Activated naive CD8-positive, alpha-beta T cell treated with anti-CD3 and anti-CD28 coated beads for 36 hours (primary cell): ENCODE data around the gene CEP295NL. TPM values are rescaled to one million over a fixed set of nuclear protein-coding genes. Genes with fewer than 3 reads are reported as not detected.
A peak's percentile ranks its signal among the peaks of the same experiment; 100 is the strongest.
"Not testable (repeated sequence)": the region's sequence is repeated elsewhere in the genome, so short reads cannot be mapped to it uniquely, and the experiment has no call there.

Experiments
- DNase-seq: peaks from one replicate; pipeline ENCODE4 v3.0.0; 2021
- H3K27ac Mint-ChIP-seq: one replicate; pipeline ENCODE4 v1.8.0; 2022; ENCODE audit warnings: mild to moderate bottlenecking, moderate library complexity, mixed read lengths
- H3K27me3 Mint-ChIP-seq: one replicate; pipeline ENCODE4 v1.8.0; 2022; ENCODE audit warnings: mild to moderate bottlenecking, mixed read lengths
- H3K36me3 Mint-ChIP-seq: one replicate; pipeline ENCODE4 v1.8.0; 2021; ENCODE audit warnings: mild to moderate bottlenecking, mixed read lengths
- H3K4me1 Mint-ChIP-seq: one replicate; pipeline ENCODE4 v1.8.0; 2021; ENCODE audit warnings: mixed read lengths
- H3K4me3 Mint-ChIP-seq: one replicate; pipeline ENCODE4 v1.8.0; 2022; ENCODE audit warnings: mild to moderate bottlenecking, moderate library complexity, mixed read lengths
- H3K9me3 Mint-ChIP-seq: one replicate; pipeline ENCODE4 v1.8.0; 2022; ENCODE audit warnings: mixed read lengths
- total RNA-seq, 2 experiments: library from RNA; stranded (reverse); gene quantifications; one replicate each; pipeline ENCODE4 v1.2.3, GENCODE V29; 2021

The CEP295NL gene, protein sequence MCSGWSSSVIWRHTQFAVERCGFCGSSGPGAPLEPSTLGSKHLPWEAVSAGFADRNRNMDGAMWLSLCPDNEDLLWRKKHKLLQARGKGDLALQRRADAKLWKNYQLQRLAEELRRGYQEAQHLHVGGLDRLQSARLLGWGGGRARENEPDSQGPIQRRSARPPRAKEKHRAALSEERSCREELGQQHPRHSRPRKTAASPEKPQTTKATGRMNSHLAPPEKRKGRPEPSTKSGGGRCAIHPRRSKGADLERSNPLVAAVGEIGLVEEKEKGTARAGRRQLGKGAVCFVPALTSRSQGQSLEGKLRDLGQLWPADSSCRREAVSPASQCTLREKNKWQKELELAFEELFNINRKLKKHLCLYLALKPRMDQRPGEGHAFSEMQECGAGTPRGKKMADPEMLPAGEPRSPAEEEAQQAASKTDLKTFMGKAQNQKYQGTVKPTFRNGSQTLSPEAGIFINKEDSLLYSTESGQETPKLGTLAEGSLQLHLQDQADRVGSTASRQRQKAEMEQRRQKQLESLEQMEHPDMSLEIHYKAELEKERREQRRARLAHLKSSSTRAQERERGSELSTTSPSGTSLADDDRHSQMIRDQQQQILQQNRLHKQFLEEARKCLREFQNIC
- total RNA-seq = under 1 TPM in 1 of 2 experiments, not detected in 1; 0.19 TPM

DNA sequence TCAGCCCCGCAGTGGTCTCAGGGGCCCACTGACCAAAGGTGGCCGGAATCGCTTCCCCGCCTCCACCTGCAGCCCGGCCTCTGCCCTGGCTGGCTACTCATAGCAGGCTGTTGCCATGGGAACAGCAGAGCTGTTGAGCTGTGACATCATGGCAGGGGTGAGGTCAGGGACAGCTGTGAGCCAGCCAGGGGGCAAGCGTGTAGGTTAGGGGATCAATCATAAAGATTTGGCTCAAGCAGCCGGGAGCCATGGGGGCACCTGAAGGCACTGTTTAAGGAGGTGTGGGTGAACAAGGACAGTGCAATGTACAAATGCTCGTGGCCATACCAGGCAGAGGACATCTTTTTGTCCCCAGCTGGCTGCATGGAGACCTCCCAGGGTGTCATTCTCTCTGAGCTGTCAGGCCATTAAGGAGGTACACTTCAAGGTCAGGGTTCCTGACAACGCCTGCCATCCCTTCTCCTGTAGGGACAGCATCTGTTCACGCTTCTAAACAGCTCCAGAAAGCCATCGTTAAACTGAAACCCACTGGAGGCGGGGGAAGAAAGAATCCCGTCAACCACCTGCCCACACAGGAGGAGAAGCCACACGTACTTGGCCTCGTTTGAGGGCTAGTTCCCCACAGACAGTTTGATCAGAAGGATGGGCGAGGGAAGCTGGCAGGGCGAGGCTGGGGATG, at the start of gene CEP295NL:
Gene CEP295NL, minus strand, starts transcription at position 101 of the 679 bp plus-strand sequence. CDS start 1,373 bp downstream, outside the sequence.
- Mint-ChIP-seq H3K36me3 (no peaks in the 10 kb centered on the region), H3K27ac (peak within 1 kb of the TSS; percentile 34), H3K4me3 (no peak within 1 kb of the TSS), H3K27me3 (no peaks in the 10 kb centered on the region), H3K4me1 (peaks cover 9% of the 10 kb centered on the region), H3K9me3 (no peaks in the 10 kb centered on the region)
- peak; percentile 38 for DNase-seq

DNA sequence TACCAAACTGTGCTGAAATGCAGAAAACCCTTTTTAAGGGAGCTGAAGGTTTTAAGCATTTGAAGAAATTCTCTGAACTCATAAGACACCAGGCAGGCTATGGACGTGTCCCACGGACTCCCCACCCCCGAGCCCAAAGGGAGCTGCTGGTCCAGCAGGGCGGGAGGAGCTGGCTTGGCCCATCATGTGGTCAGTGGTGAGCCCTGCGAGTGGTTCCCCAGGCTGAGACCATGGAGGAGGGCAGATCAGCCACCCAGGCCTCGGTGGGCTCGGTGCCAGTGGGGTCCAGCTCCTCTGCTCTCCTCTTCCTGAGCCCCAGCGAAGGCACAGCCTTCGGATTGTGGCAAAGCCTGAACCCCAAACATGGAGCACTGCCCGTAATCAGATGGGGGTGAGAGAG, 49.7 kb upstream of the CEP295NL start:
- Mint-ChIP-seq H3K4me3 (no peak overlapping the region), H3K4me1 (no peaks in the 10 kb centered on the region)

DNA sequence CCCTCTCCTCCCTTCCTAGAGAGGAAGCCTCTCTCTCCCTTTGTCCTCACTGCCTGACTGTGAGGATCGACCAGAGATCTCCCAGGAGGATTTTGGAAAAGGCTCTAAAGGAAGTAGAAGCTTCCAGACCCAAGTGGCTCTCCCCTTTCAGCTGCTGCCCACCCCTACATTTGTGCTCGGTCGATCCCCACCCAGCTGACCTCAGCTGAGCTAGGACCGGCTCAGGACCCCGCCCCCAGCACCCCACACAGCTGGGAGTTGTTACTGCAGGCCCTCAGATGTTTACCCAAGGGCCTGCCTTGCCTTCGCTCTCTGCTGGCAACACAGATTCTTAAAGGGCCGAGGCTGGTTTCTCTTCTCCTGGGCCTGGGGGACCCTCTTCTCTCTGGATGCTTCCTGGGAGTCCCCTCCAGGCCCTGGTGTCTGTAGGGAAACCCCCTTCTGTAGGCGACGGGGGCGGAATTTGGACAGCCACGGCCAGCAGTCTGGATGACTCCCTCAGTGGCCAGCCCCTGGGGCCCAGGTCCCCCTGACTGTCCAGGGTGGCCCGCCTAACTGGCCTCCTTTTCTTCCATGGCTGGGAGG, 49.1 kb upstream of the CEP295NL start:
- no peaks in the 10 kb centered on the region for H3K36me3 Mint-ChIP-seq
- no peaks in the 10 kb centered on the region for H3K4me1 Mint-ChIP-seq
- H3K27me3 Mint-ChIP-seq = no peaks in the 10 kb centered on the region
- H3K9me3 Mint-ChIP-seq = peaks cover 8% of the 10 kb centered on the region
- no peak overlapping the region for H3K27ac Mint-ChIP-seq
- no peak for DNase-seq
- no peak overlapping the region for H3K4me3 Mint-ChIP-seq

More for the DNA sequence above, 49.7 kb upstream of the CEP295NL start:
- no peaks in the 10 kb centered on the region for H3K36me3 Mint-ChIP-seq
- DNase-seq = no peak
- no peaks in the 10 kb centered on the region for H3K27me3 Mint-ChIP-seq
- peaks cover 8% of the 10 kb centered on the region for H3K9me3 Mint-ChIP-seq
- no peak overlapping the region for H3K27ac Mint-ChIP-seq

DNA sequence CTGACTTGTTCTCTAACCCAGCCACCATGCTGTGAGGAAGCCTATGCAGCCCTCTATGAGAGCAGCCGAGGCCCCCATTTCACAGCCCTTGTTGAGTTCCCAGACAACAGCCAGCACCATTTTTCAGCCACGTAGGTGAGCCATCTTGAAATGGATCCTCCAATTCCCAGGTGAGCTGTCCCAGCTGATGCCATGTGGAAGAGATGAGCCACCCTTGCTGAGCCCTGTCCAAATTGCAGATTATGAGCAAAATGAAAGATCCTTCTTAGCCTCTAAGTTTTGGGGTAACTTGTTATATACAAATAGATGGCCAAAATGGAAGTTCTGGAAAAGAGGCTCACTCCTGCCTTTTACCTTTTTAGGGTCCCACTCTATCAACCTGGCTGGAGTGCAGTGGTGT, 47.9 kb upstream of the CEP295NL start:
- H3K27ac Mint-ChIP-seq = no peak overlapping the region
- peaks cover 8% of the 10 kb centered on the region for H3K9me3 Mint-ChIP-seq
- no peak overlapping the region for H3K4me3 Mint-ChIP-seq
- no peaks in the 10 kb centered on the region for H3K36me3 Mint-ChIP-seq
- no peaks in the 10 kb centered on the region for H3K27me3 Mint-ChIP-seq
- DNase-seq = no peak
- H3K4me1 Mint-ChIP-seq = no peaks in the 10 kb centered on the region

DNA sequence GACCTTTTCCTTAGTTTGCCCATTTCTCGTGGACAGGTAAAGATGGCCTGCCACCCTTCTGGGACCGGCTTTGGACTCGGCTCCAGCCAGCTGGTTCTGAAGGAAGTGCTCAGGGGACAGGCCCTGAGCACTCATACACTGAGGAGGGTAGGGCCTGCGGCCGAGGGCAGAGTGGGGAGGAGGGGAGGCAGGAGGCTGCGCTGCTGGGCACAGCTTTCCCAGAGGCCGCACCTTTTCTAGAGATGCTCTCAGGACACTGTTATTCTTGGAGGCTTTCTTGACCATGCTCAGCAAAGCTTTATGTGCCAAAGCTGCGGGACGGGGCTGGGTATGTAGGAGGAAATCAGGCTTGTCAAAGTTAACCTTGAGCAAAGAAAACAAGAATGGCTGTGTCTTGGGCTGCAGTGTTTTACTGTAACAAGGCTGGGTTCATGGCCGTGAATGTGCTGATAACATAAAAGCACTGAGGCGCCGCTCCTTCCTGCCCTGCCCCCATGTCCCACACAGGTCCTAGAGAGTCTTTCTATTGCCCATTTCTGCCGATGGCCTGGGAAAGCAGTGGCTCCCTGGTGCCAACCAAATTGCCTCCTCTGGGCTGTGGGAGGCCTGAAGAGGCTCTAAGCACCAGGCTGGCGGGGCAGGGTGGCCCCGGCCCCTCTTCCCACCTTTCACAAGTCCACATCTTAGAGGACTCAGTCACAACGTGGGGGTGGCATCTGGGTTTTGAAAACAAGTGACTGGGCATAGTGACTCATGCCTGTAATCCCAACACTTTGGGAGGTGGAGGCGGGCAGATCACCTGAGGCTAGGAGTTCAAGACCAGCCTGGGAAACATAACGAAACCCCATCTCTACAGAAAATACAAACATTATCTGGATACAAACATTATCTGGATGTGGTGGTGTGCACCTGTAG, 44.5 kb upstream of the CEP295NL start:
- H3K27me3 Mint-ChIP-seq = no peaks in the 10 kb centered on the region
- H3K9me3 Mint-ChIP-seq = peaks cover 8% of the 10 kb centered on the region
- no peak overlapping the region for H3K4me3 Mint-ChIP-seq
- H3K36me3 Mint-ChIP-seq = no peaks in the 10 kb centered on the region
- no peaks in the 10 kb centered on the region for H3K4me1 Mint-ChIP-seq
- DNase-seq = no peak
- no peak overlapping the region for H3K27ac Mint-ChIP-seq

DNA sequence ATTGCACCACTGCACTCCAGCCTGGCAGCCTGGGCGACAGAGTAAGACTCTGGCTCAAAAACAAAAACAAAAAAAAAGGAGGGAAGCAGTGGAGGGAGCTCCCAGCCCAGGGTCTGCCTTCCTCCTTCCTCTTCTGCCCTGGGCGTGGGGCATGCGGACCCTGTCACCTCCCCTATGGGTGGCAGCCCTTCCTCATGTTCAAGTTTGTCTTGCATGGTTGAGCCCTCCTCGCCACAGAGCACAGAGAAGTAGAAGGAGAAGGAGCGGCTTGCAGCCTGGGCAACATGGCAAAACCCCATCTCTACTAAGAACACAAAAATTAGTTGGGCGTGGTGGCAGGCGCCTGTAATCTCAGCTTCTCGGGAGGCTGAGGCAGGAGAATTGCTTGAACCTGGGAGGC, 43.6 kb upstream of the CEP295NL start:
- Mint-ChIP-seq H3K9me3 (peaks cover 8% of the 10 kb centered on the region), H3K4me1 (no peaks in the 10 kb centered on the region), H3K36me3 (no peaks in the 10 kb centered on the region), H3K4me3 (no peak overlapping the region), H3K27ac (no peak overlapping the region), H3K27me3 (no peaks in the 10 kb centered on the region)
- no peak for DNase-seq

DNA sequence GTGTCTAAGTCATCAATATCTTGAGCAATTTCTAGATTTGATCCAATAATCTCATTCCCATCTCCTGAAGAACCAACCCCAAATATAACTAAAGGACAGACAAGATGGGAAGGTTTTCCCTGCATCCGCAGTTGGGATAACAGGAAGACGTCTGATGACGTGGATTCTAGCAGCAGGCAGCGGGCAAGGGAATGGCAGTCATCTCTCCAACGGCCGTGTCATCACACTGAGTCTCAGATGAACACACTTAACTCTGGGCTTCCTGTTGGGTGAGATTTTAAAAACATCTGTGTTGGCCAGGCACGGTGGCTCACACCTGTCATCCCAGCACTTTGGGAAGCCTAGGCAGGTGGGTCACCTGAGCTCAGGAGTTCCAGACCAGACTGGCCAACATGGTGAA, 43.1 kb upstream of the CEP295NL start:
- H3K4me1 Mint-ChIP-seq = no peaks in the 10 kb centered on the region
- no peak overlapping the region for H3K4me3 Mint-ChIP-seq
- no peak overlapping the region for H3K27ac Mint-ChIP-seq

DNA sequence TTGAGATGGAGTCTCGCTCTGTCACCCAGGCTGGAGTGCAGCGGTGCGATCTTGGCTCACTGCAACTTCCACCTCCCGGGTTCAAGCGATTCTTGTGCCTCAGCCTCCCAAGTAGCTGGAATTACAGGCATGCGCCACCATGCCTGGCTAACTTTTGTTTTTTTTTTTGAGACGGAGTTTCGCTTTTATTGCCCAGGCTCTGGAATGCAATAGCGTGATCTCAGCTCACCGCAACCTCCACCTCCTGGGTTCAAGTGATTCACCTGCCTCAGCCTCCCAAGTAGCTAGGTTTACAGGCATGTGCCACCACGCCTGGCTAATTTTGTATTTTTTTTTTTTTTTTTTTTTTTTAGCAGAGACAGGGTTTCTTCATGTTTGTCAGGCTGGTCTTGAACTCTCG, 42.5 kb upstream of the CEP295NL start:
- H3K9me3 Mint-ChIP-seq, H3K27ac Mint-ChIP-seq: not testable (repeated sequence)

More for the DNA sequence above, 43.1 kb upstream of the CEP295NL start:
- H3K9me3 Mint-ChIP-seq = peaks cover 8% of the 10 kb centered on the region
- H3K27me3 Mint-ChIP-seq = no peaks in the 10 kb centered on the region
- no peak for DNase-seq
- H3K36me3 Mint-ChIP-seq = no peaks in the 10 kb centered on the region

DNA sequence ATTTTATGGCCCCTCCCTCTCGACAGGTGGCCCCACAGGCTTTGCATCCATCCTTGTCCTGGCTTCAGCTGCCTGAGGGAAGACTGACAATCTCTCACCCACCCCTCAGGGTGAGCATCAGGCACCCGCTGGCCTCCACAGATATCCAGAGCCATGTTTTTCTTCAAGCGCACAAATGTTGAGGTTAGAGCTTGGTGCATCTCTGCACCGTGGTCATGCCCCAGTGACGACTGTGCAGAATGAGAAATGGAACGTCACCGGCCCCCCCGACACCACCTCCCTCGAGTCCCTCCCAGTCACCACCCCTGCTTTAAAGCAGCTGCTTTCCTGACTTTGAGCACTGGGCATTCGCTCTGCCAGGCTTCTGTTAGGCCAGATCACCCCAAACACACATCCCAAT, 42.0 kb upstream of the CEP295NL start:
- H3K27ac Mint-ChIP-seq = no peak overlapping the region
- no peak overlapping the region for H3K4me3 Mint-ChIP-seq
- H3K4me1 Mint-ChIP-seq = no peaks in the 10 kb centered on the region

More for the DNA sequence above, 42.5 kb upstream of the CEP295NL start:
- H3K27me3 Mint-ChIP-seq, H3K36me3 Mint-ChIP-seq, H3K4me3 Mint-ChIP-seq, H3K4me1 Mint-ChIP-seq, DNase-seq: not testable (repeated sequence)

DNA sequence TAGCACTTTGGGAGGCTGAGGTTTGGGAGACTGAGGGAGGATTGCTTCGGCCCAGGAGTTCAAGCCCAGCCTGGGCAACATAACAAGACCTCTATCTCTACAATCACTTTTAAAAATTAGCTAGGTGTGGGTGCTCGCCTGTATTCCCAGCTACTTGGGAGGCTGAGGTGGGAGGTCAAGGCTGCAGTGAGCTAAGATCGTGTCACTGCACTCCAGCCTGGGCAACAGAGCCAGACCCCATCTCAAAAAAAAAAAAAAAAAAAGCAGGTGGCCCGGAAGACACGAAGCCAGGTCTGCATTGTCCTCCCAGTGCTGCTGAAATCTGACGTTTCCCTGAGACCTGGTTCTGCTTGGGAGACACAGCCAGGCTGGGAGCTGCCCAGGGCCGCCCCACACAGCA, 41.0 kb upstream of the CEP295NL start:
- Mint-ChIP-seq H3K36me3 (no peaks in the 10 kb centered on the region), H3K9me3 (no peaks in the 10 kb centered on the region), H3K27me3 (no peaks in the 10 kb centered on the region), H3K4me3 (no peak overlapping the region), H3K4me1 (no peaks in the 10 kb centered on the region), H3K27ac (no peak overlapping the region)
- DNase-seq = no peak

More for the DNA sequence above, 42.0 kb upstream of the CEP295NL start:
- no peaks in the 10 kb centered on the region for H3K36me3 Mint-ChIP-seq
- H3K9me3 Mint-ChIP-seq = peaks cover 3% of the 10 kb centered on the region
- no peak for DNase-seq
- no peaks in the 10 kb centered on the region for H3K27me3 Mint-ChIP-seq

DNA sequence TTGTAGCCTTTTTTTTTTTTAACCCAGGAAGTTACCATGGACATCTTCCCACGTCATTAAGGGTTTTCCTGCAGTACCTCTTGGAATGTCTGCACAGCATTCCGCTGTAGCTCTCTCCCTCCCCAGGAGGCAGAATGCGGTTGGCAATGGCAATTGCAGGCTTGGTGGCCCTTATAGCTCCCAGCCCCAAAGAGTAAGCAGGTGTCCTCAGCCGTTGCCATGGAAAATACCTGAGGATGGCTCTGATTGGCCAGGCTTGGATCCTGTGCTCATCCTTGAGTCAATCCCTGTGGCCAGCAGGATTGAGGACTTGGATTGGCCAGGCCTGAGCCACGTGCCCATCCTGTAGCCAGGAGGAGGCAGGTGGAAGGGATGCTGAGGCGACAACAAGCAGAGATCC, 37.7 kb upstream of the CEP295NL start:
- Mint-ChIP-seq H3K4me1 (no peaks in the 10 kb centered on the region), H3K27ac (no peak overlapping the region), H3K4me3 (no peak overlapping the region), H3K9me3 (no peaks in the 10 kb centered on the region), H3K27me3 (no peaks in the 10 kb centered on the region), H3K36me3 (no peaks in the 10 kb centered on the region)
- no peak for DNase-seq

DNA sequence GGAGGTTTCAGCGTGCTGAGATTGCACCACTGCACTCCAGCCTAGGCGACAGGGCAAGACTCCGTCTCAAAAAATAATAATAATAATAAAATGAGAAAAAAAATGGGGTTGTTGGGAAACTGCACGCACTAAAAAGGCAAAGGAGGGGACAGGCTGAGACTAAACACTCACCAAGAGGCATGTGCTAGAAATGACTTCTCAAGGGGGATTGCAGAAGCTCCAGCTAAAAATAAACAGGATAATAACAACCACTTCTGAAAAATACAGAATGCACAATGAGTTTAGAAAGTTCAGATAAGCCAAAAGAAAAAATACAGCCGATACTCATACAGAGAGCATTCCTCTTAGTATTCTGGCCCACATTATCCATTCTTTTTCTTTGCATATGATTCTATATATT, 37.3 kb upstream of the CEP295NL start:
- no peak for DNase-seq
- H3K4me1 Mint-ChIP-seq = no peaks in the 10 kb centered on the region
- no peaks in the 10 kb centered on the region for H3K36me3 Mint-ChIP-seq
- H3K4me3 Mint-ChIP-seq = no peak overlapping the region
- no peak overlapping the region for H3K27ac Mint-ChIP-seq
- no peaks in the 10 kb centered on the region for H3K27me3 Mint-ChIP-seq
- no peaks in the 10 kb centered on the region for H3K9me3 Mint-ChIP-seq

DNA sequence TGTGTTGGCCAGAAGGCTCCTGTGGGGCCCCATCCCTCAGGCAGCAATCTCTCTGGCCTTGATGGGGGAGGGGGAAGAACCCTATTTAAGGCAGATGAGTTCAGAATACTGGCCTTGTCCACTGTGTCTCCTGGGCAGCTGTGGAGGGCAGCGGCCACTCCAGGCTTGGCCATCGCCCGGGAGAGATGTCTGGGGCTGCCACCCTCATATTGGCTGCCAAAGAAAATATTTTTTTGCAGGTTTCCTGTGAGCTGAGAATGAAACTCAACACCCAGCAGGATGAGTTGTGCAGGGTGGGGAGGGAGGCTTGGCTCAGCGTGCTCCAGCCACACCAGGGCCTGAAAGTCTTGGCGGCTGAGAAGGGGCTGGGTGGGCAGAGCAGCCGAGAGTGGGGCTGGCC, 36.6 kb upstream of the CEP295NL start:
- H3K36me3 Mint-ChIP-seq = no peaks in the 10 kb centered on the region
- no peaks in the 10 kb centered on the region for H3K4me1 Mint-ChIP-seq
- H3K9me3 Mint-ChIP-seq = no peaks in the 10 kb centered on the region
- H3K27me3 Mint-ChIP-seq = no peaks in the 10 kb centered on the region
- no peak overlapping the region for H3K27ac Mint-ChIP-seq
- no peak overlapping the region for H3K4me3 Mint-ChIP-seq
- DNase-seq = no peak

DNA sequence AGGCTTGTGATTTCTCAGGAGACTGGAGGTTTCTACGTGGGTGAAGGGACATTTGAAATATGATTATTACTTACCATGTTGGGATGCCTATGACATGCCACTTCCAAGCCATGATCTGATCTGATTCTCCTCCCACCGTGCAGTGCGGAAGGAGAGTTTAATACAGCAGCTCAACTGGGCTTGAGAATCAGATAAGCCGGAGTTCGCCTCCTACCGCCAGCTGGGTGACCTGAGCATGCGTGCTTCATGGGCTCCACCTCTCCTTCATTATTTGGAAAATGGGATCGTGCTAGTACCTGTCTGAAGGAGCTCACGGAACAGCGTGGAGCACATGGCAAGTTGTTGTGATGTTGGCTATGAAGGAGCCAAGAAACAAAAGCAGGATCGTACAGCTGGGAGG, 34.6 kb upstream of the CEP295NL start:
- Mint-ChIP-seq H3K9me3 (no peaks in the 10 kb centered on the region), H3K4me3 (no peak overlapping the region), H3K27ac (no peak overlapping the region), H3K4me1 (no peaks in the 10 kb centered on the region), H3K36me3 (no peaks in the 10 kb centered on the region), H3K27me3 (no peaks in the 10 kb centered on the region)
- no peak for DNase-seq
